ELF-1 (cell line): ENCODE measurements around the gene TNFRSF1A.
"Not testable (repeated sequence)": the region's sequence is repeated elsewhere in the genome, so short reads cannot be mapped to it uniquely, and the experiment has no call there.

ENCODE experiments used
- DNase-seq: peaks from one replicate; pipeline ENCODE4 v3.0.0-alpha.2; 2016; ENCODE audit warnings: low read depth, low spot score

Gene TNFRSF1A

DNA sequence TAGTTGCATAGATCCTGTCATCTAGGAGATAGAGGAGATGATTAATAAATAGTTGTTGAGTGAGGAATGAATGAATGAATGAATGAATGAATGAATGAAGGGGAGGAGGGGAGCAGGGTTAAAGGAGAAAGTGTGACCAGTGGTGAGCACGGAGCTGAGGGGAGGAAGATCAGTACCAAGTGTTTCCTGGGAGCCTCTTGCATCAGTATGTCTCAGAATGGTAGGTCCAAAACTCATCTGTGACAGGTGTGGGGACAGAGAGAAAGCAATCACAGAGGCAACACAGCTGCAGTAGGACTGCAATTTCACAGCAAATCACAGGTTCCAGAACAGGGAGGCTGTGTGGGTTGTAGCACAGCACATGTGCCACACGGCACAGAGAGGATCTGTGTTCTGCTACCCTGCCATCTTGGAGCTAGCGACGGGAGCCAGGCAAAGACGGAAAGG is 14.5 kb upstream of the TNFRSF1A start:
- no peak for DNase-seq

DNA sequence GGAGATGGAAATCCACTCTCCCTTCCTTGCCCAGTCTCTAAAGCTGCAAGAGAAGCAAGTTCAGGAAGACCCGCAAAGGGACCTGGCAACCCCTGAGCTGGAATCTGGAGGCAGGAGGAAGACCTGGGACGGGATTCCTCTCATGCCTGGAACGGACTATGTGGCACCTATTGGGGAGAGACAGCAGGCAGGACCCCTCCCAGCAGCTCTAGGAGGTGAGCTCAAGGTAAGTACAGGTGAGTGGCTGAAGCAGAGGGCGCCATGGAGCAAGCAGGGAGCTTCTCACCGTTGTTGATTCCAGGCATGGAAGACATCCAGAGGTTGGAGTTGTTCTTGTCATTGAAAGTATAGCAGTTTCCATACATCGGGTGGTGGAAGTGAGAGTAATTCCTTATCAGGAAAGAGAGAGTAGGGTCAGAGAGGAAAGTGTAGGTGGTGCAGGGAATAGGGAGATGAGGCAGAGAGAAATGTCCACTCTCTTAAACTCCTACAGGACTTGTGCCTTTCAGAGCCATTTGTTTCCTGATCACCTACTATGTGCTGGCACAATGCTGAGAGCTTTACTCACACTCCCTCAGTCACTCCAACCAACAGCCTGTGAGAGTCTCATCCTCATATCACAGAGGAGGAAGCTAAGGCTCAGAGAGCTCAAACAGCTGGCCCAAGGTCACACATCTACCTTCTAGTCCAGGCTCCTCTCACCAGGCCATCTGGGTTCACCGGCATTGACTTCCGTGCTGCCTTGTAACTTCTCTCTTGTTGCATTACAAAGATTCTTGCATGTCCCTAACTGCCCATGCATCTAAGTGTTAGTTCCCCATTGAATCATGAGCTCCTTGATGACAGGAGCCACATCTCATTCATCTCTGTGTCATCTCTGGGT is 13.9 kb upstream of the TNFRSF1A start:
- DNase-seq, result peak; percentile 62

DNA sequence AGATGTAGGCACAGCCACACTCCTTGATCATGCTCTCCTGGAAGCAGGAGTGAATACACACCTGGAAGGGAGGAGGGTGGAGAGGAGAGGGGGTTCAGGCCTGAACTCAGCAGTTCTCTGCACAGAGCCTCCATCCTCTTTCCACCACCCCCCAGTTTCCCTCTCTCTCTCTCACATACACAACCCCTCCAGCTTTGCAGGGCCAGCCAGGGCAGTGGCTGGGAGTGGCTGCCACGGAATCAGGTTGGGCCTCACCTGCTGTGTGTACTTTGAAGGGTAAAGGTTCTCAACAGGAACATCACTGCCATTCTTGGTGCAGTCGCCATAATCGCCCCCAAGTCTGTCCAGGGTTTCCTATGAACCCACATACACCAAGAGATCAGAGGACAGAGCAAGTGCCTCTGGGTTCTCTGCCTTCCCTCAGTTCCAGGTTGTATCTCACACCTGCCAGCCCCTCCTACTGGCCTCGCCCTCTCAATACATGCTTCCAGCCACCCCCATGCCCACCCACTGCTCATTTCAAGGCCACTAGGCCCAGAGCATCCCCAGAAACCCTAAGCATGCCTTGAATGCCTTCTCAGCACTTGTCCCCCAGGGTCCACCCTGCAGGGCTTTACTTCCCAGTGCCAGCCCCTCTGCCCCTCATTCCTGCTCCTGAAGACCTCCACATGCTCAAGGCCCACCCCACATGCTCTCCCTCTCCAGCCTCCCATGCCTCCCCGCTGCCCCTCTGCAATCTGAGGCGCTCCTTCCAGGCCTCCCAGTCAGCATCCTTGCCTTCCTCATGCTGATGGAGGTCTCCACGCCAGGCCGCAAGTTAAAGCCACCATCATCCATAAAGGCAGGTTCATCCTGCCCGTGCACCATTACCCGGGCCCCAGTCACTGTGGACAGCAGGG is 12.9 kb upstream of the TNFRSF1A start:
- no peak for DNase-seq

DNA sequence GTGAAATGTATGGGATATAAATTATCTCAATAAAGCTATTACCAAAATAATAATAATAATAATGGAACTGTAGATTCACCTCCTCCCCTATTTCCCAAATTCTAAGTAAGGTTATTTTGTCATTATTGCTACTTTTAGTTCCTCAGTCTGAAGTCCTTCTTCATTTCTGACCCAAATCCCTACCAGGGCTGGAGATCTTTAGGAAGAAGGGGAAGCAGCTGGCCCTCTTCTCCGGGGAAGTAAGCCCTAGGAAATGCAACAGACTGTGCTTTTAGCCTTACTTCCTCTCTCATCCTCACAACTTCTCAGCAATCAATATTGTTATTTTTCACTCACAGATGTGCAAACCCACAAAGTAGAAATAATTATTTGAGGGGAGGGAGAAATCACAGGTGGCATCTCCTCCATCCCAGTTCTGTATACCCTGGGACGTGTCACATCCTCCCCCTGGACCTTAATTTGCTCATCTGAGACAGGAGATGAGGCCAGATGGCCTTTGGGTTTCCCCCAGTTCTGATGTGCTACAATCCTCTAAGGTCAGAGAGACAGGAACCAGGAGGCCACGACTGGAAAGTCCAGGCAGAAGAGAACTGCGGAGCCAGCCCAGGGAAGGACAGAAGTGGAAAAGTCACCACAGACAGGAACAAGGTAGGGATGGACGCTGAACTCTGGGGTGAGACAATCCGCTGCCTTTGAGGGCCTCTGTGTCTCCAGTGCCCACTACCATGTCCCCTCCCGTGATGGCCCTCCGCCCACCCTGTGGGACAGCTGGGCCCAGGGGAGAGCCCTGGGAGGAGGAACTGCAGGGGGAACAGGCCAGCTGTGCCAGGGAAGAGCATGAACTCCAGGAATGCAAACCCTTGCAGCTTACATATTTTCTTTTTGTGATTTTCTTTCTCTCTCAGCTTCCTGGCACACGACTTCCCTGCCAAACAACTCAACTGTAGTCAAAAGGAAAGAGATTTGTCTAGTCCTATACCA is 10.6 kb upstream of the TNFRSF1A start:
- no peak for DNase-seq

DNA sequence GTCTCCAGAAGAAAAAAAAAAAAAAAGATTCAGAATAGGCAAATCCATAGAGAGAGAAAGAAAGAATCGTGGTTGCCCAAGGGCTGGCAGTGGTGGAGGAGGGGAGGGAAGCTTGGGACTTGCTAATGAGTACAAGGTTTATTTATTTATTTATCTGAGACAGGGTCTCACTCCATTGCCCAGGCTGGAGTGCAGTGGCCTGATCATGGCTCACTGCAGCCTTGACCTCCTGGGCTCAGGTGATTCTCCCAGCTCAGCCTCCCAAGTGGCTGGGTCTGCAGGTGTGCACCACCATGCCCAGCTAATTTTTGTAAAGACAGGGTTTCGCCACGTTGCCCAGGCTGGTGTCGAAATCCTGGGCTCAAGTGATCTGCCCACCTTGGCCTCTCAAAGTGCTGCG is 9.7 kb upstream of the TNFRSF1A start:
- no peak for DNase-seq

DNA sequence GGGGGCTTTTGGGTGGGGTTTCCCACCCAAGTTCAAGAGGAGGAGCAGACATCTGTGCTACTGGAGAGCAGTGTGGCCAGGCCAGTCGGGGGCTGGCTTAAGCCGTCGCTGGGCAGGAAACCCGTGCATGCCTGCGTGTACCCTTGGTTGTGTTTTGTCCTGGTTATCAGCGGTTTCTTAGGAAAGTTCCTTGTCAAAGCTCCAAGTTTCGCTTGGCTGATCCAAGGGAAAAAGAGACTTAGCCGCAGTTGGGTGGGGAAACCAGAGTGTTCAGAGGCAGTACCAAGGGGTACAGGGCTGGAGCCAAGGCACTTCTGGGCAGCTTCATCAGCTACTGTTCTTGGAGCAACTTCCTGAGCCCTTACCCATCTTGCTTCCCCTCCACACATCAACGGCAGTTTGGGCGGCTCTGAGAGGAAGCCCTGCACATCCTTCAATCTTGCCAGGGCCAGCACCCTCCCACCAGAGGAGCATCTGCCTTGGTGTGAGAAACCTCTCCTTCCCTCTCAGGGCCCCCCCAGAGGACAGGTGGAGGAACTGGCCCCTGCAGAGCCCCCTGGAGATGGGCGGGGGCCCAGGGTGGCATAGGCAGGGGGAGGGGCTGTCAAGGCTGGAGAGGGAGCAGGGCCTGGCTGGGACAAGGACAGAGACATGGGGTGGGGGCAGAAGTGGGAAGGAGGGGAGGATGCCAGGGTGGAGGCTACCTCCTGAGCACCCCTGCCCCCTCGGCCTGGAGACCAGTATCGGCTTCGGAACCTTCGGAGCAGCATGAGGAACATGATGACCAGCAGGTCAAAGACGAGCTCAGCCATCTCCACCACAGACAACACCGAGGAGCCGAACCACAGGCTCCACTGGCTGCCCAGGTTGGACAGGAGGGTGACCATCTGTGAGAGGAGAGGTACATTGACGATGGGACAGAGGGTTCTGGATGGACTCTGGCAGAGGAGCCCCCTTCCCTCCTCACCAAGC is 5.8 kb upstream of the TNFRSF1A start:
- DNase-seq, result no peak

DNA sequence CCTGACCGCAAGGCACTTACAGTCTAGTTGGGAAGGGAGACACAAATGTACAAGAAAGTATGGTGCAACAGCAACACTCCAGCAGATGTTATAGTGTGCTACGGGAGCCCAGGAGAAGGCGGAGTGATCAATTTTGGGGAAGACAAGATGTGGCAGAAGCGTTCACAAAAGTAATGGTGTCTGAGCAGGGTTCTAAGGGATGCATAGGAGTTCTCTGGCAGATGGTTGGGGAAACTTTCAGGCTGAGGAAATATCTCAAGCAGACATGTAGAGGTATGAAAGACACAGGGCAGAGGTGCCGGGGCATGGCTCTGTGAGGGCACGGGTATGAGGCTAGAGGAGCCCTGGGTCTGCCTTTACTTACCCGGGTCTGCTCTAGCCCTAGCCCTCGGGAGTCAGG is 5.1 kb upstream of the TNFRSF1A start:
- DNase-seq, result no peak

DNA sequence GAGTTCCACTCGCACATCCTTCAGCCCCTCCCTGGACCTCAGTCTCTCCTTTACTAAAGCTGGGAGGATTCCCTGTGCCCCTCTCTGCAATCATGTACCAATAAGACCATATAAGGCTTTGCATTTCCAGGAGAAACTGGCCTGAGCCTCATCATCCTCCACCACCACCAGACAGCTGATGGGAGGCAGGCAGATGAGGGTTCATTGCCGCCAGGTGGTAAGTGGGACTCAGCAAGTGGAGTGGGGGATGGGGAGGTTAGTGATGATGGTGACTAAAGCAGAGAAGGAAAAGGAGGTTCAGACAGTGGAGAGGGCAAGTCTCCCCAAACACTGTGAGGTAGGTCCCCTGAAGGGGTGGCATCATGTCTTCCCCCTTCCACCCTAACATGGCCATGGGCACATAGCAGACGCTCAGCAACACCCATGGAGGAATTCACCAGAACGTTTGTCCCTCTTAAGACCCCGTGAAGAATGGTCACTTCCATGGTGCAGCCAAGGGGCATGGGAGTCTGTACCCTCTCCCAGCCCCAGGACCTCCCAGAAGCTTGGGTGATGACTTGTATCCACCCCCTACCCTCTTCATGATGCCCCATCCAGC is 4.5 kb upstream of the TNFRSF1A start:
- DNase-seq, result no peak

DNA sequence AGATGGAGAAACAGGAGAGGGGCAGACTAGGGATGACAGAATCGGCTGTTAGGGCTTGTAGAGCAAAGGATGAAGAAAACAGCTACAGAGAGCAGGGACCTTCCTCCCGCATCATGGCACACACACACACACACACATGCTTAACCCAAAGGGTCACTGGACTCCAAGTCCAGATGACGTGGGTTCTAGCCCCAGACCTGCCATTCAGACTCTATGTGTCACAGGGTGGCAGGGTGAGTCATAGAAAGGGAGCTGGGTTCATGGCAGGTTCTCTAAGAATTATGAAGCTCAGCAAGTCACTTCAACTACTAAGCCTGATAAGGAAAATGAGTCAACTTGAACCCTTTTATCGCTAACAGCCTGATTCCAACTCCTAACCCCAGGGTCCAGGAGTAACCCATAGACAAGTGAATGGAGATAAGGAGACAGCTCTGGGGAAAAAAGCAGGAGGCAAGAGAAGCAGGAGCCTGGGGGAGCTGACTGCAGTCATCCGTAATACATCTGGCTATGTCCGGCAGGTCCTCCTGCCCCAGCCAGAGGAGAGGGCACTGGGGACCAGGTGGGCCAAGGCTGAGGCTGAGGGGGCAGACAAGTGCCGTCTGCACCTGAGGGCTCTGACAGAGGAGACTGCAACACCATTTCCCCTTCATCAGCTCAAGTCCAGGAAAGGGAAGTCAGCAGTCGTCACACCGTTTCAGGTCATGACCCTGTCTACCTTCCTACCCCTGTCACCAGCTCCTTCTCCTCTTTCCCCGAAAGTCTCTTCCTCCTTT is 3.6 kb upstream of the TNFRSF1A start:
- DNase-seq, result no peak

DNA sequence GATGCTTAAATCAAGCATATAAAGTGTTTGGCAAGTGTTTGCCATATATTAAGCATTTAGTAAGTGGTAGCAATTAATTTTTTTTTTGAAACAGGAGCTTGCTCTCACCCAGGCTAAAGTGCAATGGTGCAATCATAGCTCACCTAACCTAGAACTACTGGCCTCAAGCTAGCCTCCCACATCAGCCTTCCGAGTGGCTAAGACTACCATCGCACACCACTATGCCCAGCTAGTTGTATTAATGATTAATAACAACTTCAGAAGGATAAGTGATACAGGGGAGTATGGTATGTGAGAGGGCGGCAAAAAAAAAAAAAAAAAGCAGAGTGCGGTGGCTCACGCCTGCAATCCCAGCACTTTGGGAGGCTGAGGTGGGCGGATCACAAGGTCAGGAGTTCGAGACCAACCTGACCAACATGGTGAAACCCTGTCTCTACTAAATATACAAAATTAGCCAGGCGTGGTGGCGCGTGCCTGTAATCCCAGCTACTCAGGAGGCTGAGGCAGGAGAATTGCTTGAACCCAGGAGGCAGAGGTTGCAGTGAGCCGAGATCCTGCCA is 2.3 kb upstream of the TNFRSF1A start:
- not testable (repeated sequence) for DNase-seq

DNA sequence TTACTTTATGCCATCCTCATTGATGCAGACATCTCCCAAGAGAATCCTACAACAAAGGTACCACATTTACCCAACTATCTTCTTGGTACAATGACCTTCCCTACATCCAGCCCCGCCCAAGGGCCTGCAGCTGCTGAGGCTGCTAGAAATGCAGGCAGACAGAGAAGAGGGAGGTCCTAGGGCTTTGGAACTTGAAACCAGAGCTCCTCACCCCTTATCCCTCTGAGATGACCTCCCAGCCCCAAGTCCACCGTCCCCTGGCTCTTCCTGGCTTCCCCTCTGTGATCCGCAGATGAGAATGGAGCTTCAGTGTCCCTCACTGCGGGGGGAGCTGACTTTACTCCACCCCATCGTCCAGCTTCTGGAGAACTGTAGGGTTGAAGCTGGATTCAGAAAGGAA is 1.6 kb upstream of the TNFRSF1A start:
- no peak for DNase-seq

DNA sequence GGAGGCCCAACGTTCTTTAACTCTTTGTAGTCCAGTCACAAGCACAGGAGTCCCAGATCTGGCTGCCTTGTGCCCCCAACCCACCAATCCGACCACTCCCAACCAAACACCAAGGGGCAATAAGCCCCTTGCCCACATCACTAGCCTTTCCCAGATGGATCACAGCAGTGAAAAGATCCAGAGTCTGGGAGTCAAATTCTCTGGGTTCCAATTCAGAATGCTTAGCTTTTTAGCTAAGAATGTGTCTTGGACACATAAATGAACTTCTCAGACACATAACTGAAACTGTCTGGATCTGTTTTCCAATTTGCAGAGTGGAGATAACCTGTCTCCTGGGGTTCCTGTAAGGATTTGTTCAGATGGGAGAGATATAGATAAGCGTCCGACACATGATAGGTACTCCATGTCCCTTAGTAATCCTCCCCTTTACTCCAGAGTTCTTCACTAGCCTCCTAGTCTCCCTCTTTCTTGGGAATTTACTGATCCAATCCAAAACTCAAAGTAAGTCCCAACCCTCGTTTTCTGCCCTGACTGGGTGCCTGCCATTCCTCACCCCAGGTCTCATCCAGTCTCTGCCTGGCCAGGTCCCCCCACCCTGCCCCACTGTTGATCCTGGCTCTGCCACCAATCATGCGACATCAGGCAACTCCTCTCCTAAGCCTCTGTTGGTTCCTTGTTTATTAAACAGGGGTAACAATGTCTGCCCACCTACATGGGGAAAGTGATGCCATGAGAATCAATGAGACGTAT is 439 bp upstream of the TNFRSF1A start:
- no peak for DNase-seq

DNA sequence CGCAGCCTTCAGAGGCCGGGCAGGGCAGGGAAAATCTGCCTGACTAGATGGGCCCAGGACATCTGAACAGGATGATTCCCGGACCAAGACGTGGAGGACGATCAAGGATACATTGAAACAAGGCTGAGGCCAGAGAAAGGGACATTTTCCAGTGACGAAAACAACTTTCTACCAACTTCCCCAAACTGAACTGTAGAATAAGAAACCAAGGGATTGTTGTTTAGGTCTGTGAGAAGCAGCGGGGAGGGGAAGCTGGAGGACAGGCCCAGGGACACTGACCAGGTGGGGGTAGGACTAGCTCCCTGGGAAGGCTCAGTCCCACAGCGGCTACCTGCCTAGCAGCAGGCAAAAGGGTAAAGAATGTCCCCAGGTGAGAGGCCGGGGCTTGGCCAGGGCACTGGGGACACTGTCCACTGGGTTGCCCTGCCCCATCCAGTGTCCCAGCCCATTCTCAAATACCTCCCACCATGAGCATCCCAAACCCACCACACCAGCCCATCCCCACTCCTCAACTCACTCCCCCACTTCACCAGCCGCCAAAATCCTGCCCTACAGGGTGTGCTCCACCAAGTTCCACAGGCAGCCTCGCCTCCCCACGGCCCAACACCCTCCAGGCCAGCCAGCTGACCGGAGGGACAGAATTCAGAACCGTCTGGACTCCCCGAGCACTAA is 995 bp downstream of the TNFRSF1A start:
- DNase-seq, result no peak

DNA sequence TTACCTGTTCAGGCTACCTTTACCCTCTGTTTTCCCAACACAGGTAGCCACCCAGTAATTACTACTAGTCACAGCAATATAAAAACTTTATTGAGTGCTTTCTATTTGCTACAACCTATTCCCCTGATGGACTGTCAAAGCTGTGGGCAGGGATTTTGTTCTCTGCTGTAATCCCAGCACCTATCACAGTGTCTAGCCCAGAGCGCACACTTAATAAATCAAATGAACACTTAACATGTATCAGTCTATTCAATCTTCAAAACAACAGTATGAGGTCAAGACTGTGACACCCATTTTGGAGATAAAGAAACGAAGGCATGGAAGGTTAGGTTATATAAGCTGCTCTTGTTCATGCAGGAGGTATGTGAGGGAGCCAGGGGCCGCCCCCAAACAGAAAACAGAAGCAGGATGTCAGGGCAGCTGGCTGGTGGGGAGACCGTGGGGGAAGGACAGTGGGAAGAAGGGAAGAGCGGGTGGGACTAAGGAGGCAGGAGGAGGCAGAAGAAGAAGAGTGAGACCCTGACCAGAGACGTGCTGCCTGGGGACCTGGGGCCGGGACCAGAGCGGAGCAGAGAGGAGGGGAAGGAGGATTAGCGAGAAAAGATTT is 1.7 kb downstream of the TNFRSF1A start:
- DNase-seq, result no peak

DNA sequence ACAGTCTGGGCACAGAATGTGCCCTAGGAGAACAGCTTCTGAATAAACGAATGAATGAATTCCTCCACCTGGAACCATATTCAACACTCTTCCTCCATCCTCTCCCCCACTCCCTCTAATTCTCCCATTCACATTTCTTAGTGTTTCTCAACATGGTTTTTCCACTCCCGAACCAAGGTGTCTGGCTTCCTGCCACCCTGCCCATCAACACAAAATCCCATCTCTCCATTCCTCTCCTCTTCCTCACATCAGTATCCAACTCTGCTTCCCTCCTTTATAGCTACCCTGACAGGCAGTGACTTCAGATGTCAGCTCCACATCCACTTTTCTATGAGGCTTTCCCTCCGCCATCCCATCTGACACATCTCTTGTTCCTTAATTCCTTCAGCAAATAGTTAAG is 2.9 kb downstream of the TNFRSF1A start:
- no peak for DNase-seq

DNA sequence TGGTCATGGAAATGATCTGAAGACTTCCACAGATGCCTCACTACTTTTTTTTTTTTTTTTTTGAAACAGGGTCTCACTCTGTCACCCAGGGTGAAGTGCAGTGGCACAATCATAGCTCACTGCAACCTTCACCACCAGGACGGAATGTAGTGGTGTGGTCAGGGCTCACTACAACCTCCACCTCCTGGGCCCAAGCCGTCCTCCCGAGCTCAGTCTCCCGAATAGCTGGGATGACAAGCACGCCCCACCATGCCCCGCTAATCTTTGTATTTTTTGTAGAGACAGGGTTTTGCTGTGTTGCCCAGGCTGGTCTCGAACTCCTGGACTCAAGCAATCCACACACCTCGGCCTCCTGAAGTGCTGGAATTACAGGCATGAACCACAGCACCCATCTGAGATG is 3.3 kb downstream of the TNFRSF1A start:
- DNase-seq, result not testable (repeated sequence)

DNA sequence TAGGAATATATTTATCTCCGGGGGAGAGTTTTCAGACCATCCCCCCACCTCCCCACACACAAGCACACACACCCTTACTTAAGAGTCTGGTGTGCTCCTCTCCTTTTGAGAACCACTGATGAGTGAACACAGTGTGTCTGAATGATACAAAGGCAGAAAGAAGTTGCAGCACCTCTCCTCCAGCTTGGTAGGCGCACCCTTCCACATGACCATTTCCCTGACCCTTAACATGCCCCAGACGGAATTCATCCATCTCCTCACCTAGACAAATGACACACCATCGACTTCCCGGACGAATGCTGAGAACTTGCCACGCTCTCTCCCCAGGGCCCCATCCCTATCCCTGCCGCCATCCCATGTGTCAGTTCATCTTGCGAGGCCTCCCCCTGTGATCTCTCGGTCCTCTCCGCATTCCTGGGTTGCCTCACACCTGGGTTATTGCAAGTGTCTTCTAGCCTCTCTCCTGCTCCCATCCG is 3.9 kb downstream of the TNFRSF1A start:
- DNase-seq, result no peak
